CD4-positive, alpha-beta T cell (primary cell): Measurements from ENCODE around the gene NRXN3. TPM values are rescaled to one million over a fixed set of nuclear protein-coding genes. Genes with fewer than 3 reads are reported as not detected.

Experiments
- ATAC-seq: fragments of 200-7000 bp; cut with Tn5 transposase; one replicate; pipeline ENCODE4 v1.10.0; 2022; ENCODE audit warnings: mild to moderate bottlenecking; ENCODE audit not compliant: poor library complexity
- CTCF ChIA-PET: fragments of 350-600 bp; sonication (Branson Sonifier 250); formaldehyde crosslinking; loops from one replicate; lab custom pipeline; 2021; ENCODE audit warnings: antibody characterized with exemption, inconsistent platforms; lab: Charles Lee
- POLR2A ChIA-PET: fragments of 350-600 bp; sonication (Branson Sonifier 250); formaldehyde crosslinking; loops from one replicate; lab custom pipeline; 2021; ENCODE audit warnings: antibody characterized with exemption, inconsistent platforms; lab: Charles Lee
- DNase-seq, 14 experiments: peaks; one replicate each; pipeline ENCODE4 v3.0.0-alpha.2; 2013 to 2020; ENCODE audit warnings: mixed read lengths in 2 of 14
- H3K27ac ChIP-seq, 2 donors: one replicate each; pipeline versions ENCODE4 v1.5.1 to v1.7.0; 2013; ENCODE audit warnings: low read length in 2 of 2, low read depth in 1 of 2, mild to moderate bottlenecking in 1 of 2
- H3K27me3 ChIP-seq, 2 experiments: 1 replicate in 1 of 2; 2 replicates in 1 of 2; pipeline versions ENCODE4 v1.6.1 to v1.7.0; 2013; ENCODE audit warnings: low read length in 2 of 2, control low read depth in 1 of 2, mild to moderate bottlenecking in 1 of 2, moderate library complexity in 1 of 2; ENCODE audit not compliant: insufficient read depth in 2 of 2, control insufficient read depth in 1 of 2
- H3K36me3 ChIP-seq: one replicate; pipeline ENCODE4 v1.6.1; 2013; ENCODE audit warnings: low read length, control low read depth; ENCODE audit not compliant: insufficient read depth
- H3K4me1 ChIP-seq: one replicate; pipeline ENCODE4 v1.6.1; 2013; ENCODE audit warnings: low read length, control low read depth; ENCODE audit not compliant: insufficient read depth
- H3K4me3 ChIP-seq: one replicate; pipeline ENCODE4 v1.5.1; 2013; ENCODE audit warnings: mild to moderate bottlenecking, low read length, moderate library complexity
- H3K9me3 ChIP-seq, 2 experiments: 1 replicate in 1 of 2; 2 replicates in 1 of 2; pipeline versions ENCODE4 v1.6.1 to v1.7.0; 2013; ENCODE audit warnings: low read length in 2 of 2, mild to moderate bottlenecking in 2 of 2, control low read depth in 1 of 2, moderate library complexity in 1 of 2; ENCODE audit not compliant: control insufficient read depth in 1 of 2, insufficient read depth in 1 of 2
- H3K27ac Mint-ChIP-seq: one replicate; pipeline ENCODE4 v1.8.0; 2020; ENCODE audit warnings: mixed read lengths
- H3K27me3 Mint-ChIP-seq: one replicate; pipeline ENCODE4 v1.8.0; 2021; ENCODE audit warnings: mixed read lengths
- H3K36me3 Mint-ChIP-seq: one replicate; pipeline ENCODE4 v1.8.0; 2021; ENCODE audit warnings: low read depth, mixed read lengths
- H3K4me1 Mint-ChIP-seq: one replicate; pipeline ENCODE4 v1.8.0; 2021; ENCODE audit warnings: low read depth, mixed read lengths
- H3K4me3 Mint-ChIP-seq: one replicate; pipeline ENCODE4 v1.8.0; 2020; ENCODE audit warnings: mild to moderate bottlenecking, mixed read lengths
- H3K9me3 Mint-ChIP-seq: one replicate; pipeline ENCODE4 v1.8.0; 2020; ENCODE audit warnings: mixed read lengths
- CTCF ChIP-seq: fragments of 200-600 bp; IDR thresholded peaks from one replicate; pipeline ENCODE4 v1.8.0; 2022; ENCODE audit warnings: antibody characterized with exemption, mild to moderate bottlenecking
- intact Hi-C, 2 experiments: fragments of 100-400 bp; cut with DNase I in 1 of 2; cut with micrococcal nuclease in 1 of 2; formaldehyde crosslinking; loops; one replicate each; pipeline versions ENCODE4 v1.15.1 to v1.9.0; 2023 to 2025; cut with DNase I, micrococcal nuclease
- total RNA-seq, 174 experiments: library from RNA in 2 of 174; stranded (reverse) in 2 of 174; gene quantifications; one replicate each; pipeline ENCODE4 v1.2.3 and lab custom pipeline; 2021 to 2026

NRXN3 gene
- total RNA-seq, 2 experiments from 2014 or later = not detected

DNA sequence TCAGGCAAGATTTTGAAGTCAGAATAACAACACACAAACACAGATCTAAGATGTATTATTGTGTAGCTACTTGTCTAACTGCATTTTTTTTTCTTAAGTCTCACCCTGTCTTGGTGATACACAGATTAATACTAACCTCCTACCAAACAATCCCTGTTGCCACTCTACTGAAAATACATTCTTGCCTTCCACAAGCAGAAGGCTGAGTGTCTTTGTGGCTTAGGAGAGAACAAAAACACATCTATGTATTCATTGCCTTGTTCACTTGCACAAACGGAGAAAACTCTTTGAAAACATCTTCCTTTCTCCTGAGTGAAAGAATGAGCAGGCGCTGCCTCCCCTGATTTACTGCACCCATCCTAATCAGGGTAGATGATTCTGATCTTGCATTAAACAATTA is 1398.9 kb downstream of the NRXN3 start:
- no peaks in the 10 kb centered on the region for H3K9me3 ChIP-seq
- no peaks in the 10 kb centered on the region for H3K36me3 ChIP-seq
- POLR2A ChIA-PET = no interaction called here
- no peak for TF ChIP-seq CTCF
- no peak overlapping the region for H3K27ac ChIP-seq
- Mint-ChIP-seq H3K9me3 (no peaks in the 10 kb centered on the region), H3K4me1 (no peaks in the 10 kb centered on the region), H3K27me3 (no peaks in the 10 kb centered on the region), H3K27ac (no peak overlapping the region), H3K36me3 (no peaks in the 10 kb centered on the region), H3K4me3 (no peak overlapping the region)
- CTCF ChIA-PET = no interaction called here
- no peaks in the 10 kb centered on the region for H3K27me3 ChIP-seq
- no peaks in the 10 kb centered on the region for H3K4me1 ChIP-seq
- intact Hi-C loops = no loop called here
- ATAC-seq (no peak), DNase-seq (no peak)
- no peak overlapping the region for H3K4me3 ChIP-seq

DNA sequence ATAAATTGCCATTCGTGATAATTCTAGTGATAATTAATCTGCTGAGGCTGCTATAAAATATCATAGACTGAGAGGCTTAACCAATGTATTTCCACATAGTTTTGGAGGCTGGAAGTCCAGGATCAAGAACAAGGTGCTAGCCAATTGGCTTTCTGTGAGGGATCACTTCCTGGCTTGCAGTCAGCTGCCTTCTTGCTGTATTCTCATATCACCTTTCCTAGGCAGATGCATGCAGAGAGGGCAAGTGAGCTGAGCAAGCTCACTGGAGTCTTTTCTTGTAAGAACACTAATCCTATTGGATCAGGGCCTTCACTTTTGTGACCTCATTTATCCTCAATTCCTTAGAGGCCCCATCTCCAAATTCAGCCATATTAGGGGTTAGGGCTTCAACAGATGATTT is 1400.5 kb downstream of the NRXN3 start:
- POLR2A ChIA-PET = no interaction called here
- H3K27me3 ChIP-seq = no peaks in the 10 kb centered on the region
- DNase-seq (no peak), ATAC-seq (no peak)
- no peaks in the 10 kb centered on the region for H3K4me1 Mint-ChIP-seq
- TF ChIP-seq CTCF = no peak
- H3K9me3 Mint-ChIP-seq = no peaks in the 10 kb centered on the region
- no peak overlapping the region for H3K27ac Mint-ChIP-seq
- intact Hi-C loops = no loop called here
- H3K27me3 Mint-ChIP-seq = no peaks in the 10 kb centered on the region
- no peaks in the 10 kb centered on the region for H3K36me3 ChIP-seq
- H3K4me1 ChIP-seq = no peaks in the 10 kb centered on the region
- CTCF ChIA-PET = no interaction called here
- no peak overlapping the region for H3K4me3 Mint-ChIP-seq
- no peak overlapping the region for H3K4me3 ChIP-seq
- no peaks in the 10 kb centered on the region for H3K36me3 Mint-ChIP-seq
- no peaks in the 10 kb centered on the region for H3K9me3 ChIP-seq
- no peak overlapping the region for H3K27ac ChIP-seq

GRCh38 chr14:79571366-79571765 is 1401.2 kb downstream of the NRXN3 start:
- no peaks in the 10 kb centered on the region for H3K27me3 Mint-ChIP-seq

More at GRCh38 chr14:79571366-79571765, 1401.2 kb downstream of the NRXN3 start:
- H3K4me3 ChIP-seq = no peak overlapping the region
- ChIA-PET CTCF (no interaction called here), POLR2A (no interaction called here)
- no peaks in the 10 kb centered on the region for H3K4me1 ChIP-seq
- TF ChIP-seq CTCF = no peak
- no peaks in the 10 kb centered on the region for H3K9me3 ChIP-seq
- H3K36me3 Mint-ChIP-seq = no peaks in the 10 kb centered on the region
- no peaks in the 10 kb centered on the region for H3K4me1 Mint-ChIP-seq
- H3K27ac ChIP-seq = no peak overlapping the region
- H3K27ac Mint-ChIP-seq = no peak overlapping the region
- H3K4me3 Mint-ChIP-seq = no peak overlapping the region
- no peaks in the 10 kb centered on the region for H3K9me3 Mint-ChIP-seq
- ATAC-seq = no peak
- no peak for DNase-seq
- intact Hi-C loops = no loop called here
- no peaks in the 10 kb centered on the region for H3K36me3 ChIP-seq
- H3K27me3 ChIP-seq = no peaks in the 10 kb centered on the region
